K562 (cell line): ENCODE data around the gene OCA2. TPM values are rescaled to one million over a fixed set of nuclear protein-coding genes. Genes with fewer than 3 reads are reported as not detected.

Source experiments
- ATAC-seq: fragments of 200-7000 bp; cut with Tn5 transposase; 3 replicates; pipeline ENCODE4 v1.9.1; 2020; ENCODE audit warnings: moderate library complexity
- BruUV-seq: library from RNA; stranded (reverse); fragments of 400-500 nt; replicated peaks from 2 replicates; lab custom pipeline; 2021; lab: Mats Ljungman, UMichigan
- CTCF ChIA-PET: fragments of 300-600 bp; formaldehyde crosslinking; extraction: SDS; loops from one replicate; lab custom pipeline; 2021; ENCODE audit warnings: low intra/inter-chr PET ratio; lab: Yijun Ruan, JAX
- POLR2A ChIA-PET: fragments of 300-600, 350-650 bp; sonication (Branson Sonifier 250); formaldehyde crosslinking; extraction: SDS; loops from one replicate; lab custom pipeline; 2021; ENCODE audit warnings: antibody characterized with exemption, inconsistent platforms; lab: Yijun Ruan, JAX
- DNase-seq, 4 experiments: peaks; one replicate each; pipeline versions ENCODE4 v3.0.0 to v3.0.0-alpha.2; 2011 to 2018; ENCODE audit warnings: low spot score in 3 of 4, mixed read lengths in 3 of 4; ENCODE audit errors: extremely low read depth in 1 of 4
- FAIRE-seq: peaks from 2 replicates; lab custom pipeline; 2011; peaks lifted over from hg19 to GRCh38; lab: Jason Lieb, UNC
- H2AFZ ChIP-seq: 2 replicates; pipeline ENCODE4 v1.6.0; 2011; ENCODE audit warnings: low read depth, low read length, control low read depth, inconsistent platforms
- H3K27ac ChIP-seq: fragments of 200-600 bp; 3 replicates; pipeline ENCODE4 v1.8.0; 2011; ENCODE audit warnings: low read depth, mild to moderate bottlenecking, control low read depth, inconsistent platforms, low read length, moderate library complexity, mixed read lengths; ENCODE audit errors: extremely low read depth
- H3K27me3 ChIP-seq, 2 experiments: fragments of 300-600 bp in 1 of 2; 2 replicates in 1 of 2; 3 replicates in 1 of 2; pipeline versions ENCODE4 v1.6.0 to v1.8.0; 2011; ENCODE audit warnings: inconsistent platforms in 2 of 2, low read length in 2 of 2, mild to moderate bottlenecking in 1 of 2, mixed read lengths in 1 of 2, moderate library complexity in 1 of 2; ENCODE audit not compliant: control insufficient read depth in 2 of 2, insufficient read depth in 2 of 2
- H3K36me3 ChIP-seq: fragments of 300-600 bp; 3 replicates; pipeline ENCODE4 v1.8.0; 2011; ENCODE audit warnings: mild to moderate bottlenecking, low read length, inconsistent platforms; ENCODE audit not compliant: control insufficient read depth, insufficient read depth
- H3K4me1 ChIP-seq, 2 experiments: fragments of 200-600 bp in 1 of 2; replicated peaks in 1 of 2; 2 replicates in 1 of 2; 3 replicates in 1 of 2; pipeline versions ENCODE4 v1.5.1 to v1.8.0; 2011; ENCODE audit warnings: inconsistent platforms in 2 of 2, low read length in 2 of 2, mild to moderate bottlenecking in 1 of 2, mixed read lengths in 1 of 2, moderate library complexity in 1 of 2; ENCODE audit not compliant: control insufficient read depth in 2 of 2, insufficient read depth in 2 of 2
- H3K4me2 ChIP-seq: 2 replicates; pipeline ENCODE4 v1.6.1; 2011; ENCODE audit warnings: low read length, control low read depth, inconsistent platforms, mixed read lengths; ENCODE audit not compliant: insufficient read depth
- H3K4me3 ChIP-seq: fragments of 200-600 bp; sonication (generic), shearing (Covaris generic); 2 replicates; pipeline ENCODE4 v1.5.1; 2016; ENCODE audit warnings: control low read depth, inconsistent platforms
- H3K79me2 ChIP-seq: fragments of 200-600 bp; 3 replicates; pipeline ENCODE4 v1.8.0; 2011; ENCODE audit warnings: low read length, inconsistent platforms; ENCODE audit not compliant: control insufficient read depth, insufficient read depth
- H3K9ac ChIP-seq, 2 experiments: 2 replicates each; pipeline versions ENCODE4 v1.6.0 to v1.6.1; 2011; ENCODE audit warnings: low read depth in 2 of 2, low read length in 2 of 2, control low read depth in 1 of 2, inconsistent platforms in 1 of 2, mild to moderate bottlenecking in 1 of 2, mixed read lengths in 1 of 2; ENCODE audit not compliant: insufficient read depth in 1 of 2
- H3K9me1 ChIP-seq: one replicate; pipeline ENCODE4 v1.6.0; 2011; ENCODE audit warnings: inconsistent platforms, mild to moderate bottlenecking, low read length, moderate library complexity; ENCODE audit not compliant: control insufficient read depth, insufficient read depth
- H3K9me3 ChIP-seq: replicated peaks from 2 replicates; pipeline ENCODE4 v1.5.1; 2011; ENCODE audit warnings: low read depth, low read length, inconsistent platforms; ENCODE audit not compliant: control insufficient read depth, insufficient read depth
- H4K20me1 ChIP-seq: replicated peaks from 2 replicates; pipeline ENCODE4 v1.6.1; 2011; ENCODE audit warnings: low read length, inconsistent platforms, mixed read lengths; ENCODE audit not compliant: control insufficient read depth, insufficient read depth
- AFF4 ChIP-seq: sonication (generic); formaldehyde crosslinking; IDR thresholded peaks from 2 replicates; pipeline ENCODE4 v1.8.0; 2023; ENCODE audit warnings: mild to moderate bottlenecking, missing genetic modification reagents
- CLOCK ChIP-seq: fragments of 250-450 bp; sonication (Bioruptor Pico); IDR thresholded peaks from 2 replicates; pipeline ENCODE4 v1.4.0; 2020; ENCODE audit warnings: mild to moderate bottlenecking, moderate library complexity, borderline replicate concordance
- CREM ChIP-seq: IDR thresholded peaks from 2 replicates; pipeline ENCODE4 v1.6.1; 2014; ENCODE audit warnings: antibody characterized with exemption, low read depth
- DMBX1 ChIP-seq: fragments of 250-450 bp; sonication (Bioruptor Pico); IDR thresholded peaks from 2 replicates; pipeline ENCODE4 v1.8.0; 2022; ENCODE audit warnings: inconsistent platforms, mild to moderate bottlenecking, moderate library complexity, borderline replicate concordance
- ELK3 ChIP-seq: fragments of 450-650 bp; formaldehyde crosslinking; IDR thresholded peaks from 2 replicates; pipeline ENCODE4 v1.4.0; 2020; ENCODE audit warnings: mild to moderate bottlenecking
- RBM15 ChIP-seq: fragments of 200-400 bp; formaldehyde crosslinking; IDR thresholded peaks from 2 replicates; pipeline ENCODE4 v1.6.1; 2018; ENCODE audit warnings: mild to moderate bottlenecking, low read length, moderate library complexity; ENCODE audit not compliant: insufficient read depth
- RBM22 ChIP-seq: fragments of 200-400 bp; formaldehyde crosslinking; IDR thresholded peaks from 2 replicates; pipeline ENCODE4 v1.6.1; 2018; ENCODE audit warnings: low read length, low read depth; ENCODE audit not compliant: poor library complexity, severe bottlenecking
- RUNX1 ChIP-seq: sonication (generic); IDR thresholded peaks from 2 replicates; pipeline ENCODE4 v1.6.1; 2016; ENCODE audit warnings: antibody characterized with exemption, low read depth
- ZNF512 ChIP-seq: IDR thresholded peaks from 2 replicates; pipeline ENCODE4 v1.6.1; 2016; ENCODE audit warnings: missing genetic modification characterization, missing compliant biosample characterization
- WGBS: fragments of 100-300 bp; shearing (Covaris generic); methylation state at CpG from one replicate; pipeline ENCODE4 v1.1.6; 2016; ENCODE audit warnings: low coverage, mixed read lengths; ENCODE audit not compliant: insufficient coverage; ENCODE audit errors: missing lambda C conversion rate; 5-methylcytosine and 5-hydroxymethylcytosine counted together
- in situ Hi-C: fragments of 300-500 bp; cut with MboI; formaldehyde crosslinking; loops from 4 replicates; pipeline ENCODE4 v1.15.0; 2018; ENCODE audit warnings: inconsistent platforms, mixed read lengths
- intact Hi-C: fragments of 100-400 bp; cut with micrococcal nuclease; formaldehyde crosslinking; loops from 2 replicates; pipeline ENCODE4 v1.14.2; 2022
- polyA plus RNA-seq, 8 experiments: library from polyadenylated mRNA; depleted of rRNA in 4 of 8; stranded (reverse) in 5 of 8; unstranded in 3 of 8; fragments of >200 nt; fragmentation: Nextera tagmentation in 2 of 8; fragmentation: Illumina TruSeq in 1 of 8; extraction: Ambion mirVana in 2 of 8; extraction: Trizol in 1 of 8; gene quantifications; 2 replicates each; pipeline versions ENCODE4 v1.2.1 to v1.2.3, GENCODE V29; 2011 to 2014; ENCODE audit warnings: inconsistent platforms in 1 of 8, missing spikeins in 1 of 8
- total RNA-seq, 7 experiments: library from RNA; depleted of rRNA in 6 of 7; stranded (reverse); fragments of >200 nt in 6 of 7; fragmentation: Illumina TruSeq in 2 of 7; extraction: Trizol in 2 of 7; gene quantifications; 2 replicates each; pipeline versions ENCODE4 v1.2.1 to v1.2.3, GENCODE V29; 2011 to 2021; ENCODE audit warnings: low replicate concordance in 1 of 7

Gene OCA2
- total and polyA plus RNA-seq, 9 of the 15 experiments (the other 6 are each of a cell fraction or from before 2014, with no cell fraction given): 0.07 to 0.59 (median 0.17) TPM; not detected in 1

GRCh38 chr15:28093752-28094535 is 5.2 kb downstream of the OCA2 start:
- Histone ChIP-seq H3K79me2 (no peaks in the 10 kb centered on the region), H3K4me3 (no peak overlapping the region), H2AFZ (peak overlapping the region; percentile 48), H3K27me3 (no peaks in the 10 kb centered on the region), H3K9ac (no peak overlapping the region), H3K9me3 (peaks cover 11% of the 10 kb centered on the region; the same call in 1 of the 2 replicates), H3K4me2 (no peak overlapping the region), H4K20me1 (no peaks in the 10 kb centered on the region), H3K4me1 (peaks cover 11 to 38% of the 10 kb centered on the region in 2 experiments; a peak in 4 of 5 replicates), H3K36me3 (no peaks in the 10 kb centered on the region), H3K27ac (no peak overlapping the region), H3K9me1 (no peaks in the 10 kb centered on the region)
- no TSS peak for BruUV-seq
- intact Hi-C loops: no loop called here
- CTCF ChIA-PET: no interaction called here
- no peak for FAIRE-seq
- in situ Hi-C loops: no loop called here
- DNase-seq: no peak
- POLR2A ChIA-PET: no interaction called here
- no peak for ATAC-seq
- TF ChIP-seq ZNF512 (tag) (no peak), AFF4 (CRISPR knock-in tag) (no peak), DMBX1 (CRISPR knock-in tag) (no peak), RBM22 (no peak), RUNX1 (no peak), CREM (no peak), ELK3 (CRISPR knock-in tag) (no peak), CLOCK (CRISPR knock-in tag) (no peak), RBM15 (no peak)
- WGBS: 52% methylated on average over 15 of the region's 20 CpGs
